Endothelial cell of umbilical vein (primary cell): ENCODE data around the gene RBMS1. TPM values are rescaled to one million over a fixed set of nuclear protein-coding genes. Genes with fewer than 3 reads are reported as not detected.

Experiments
- BruUV-seq: library from RNA; stranded (reverse); fragments of 400-500 nt; replicated peaks from 2 replicates; lab custom pipeline; 2021; lab: Mats Ljungman, UMichigan
- CTCF ChIA-PET: fragments of 300-600, 350-600 bp; sonication (Branson Sonifier 250); formaldehyde crosslinking; loops from one replicate; lab custom pipeline; 2021; ENCODE audit warnings: antibody characterized with exemption, inconsistent platforms; lab: Charles Lee
- POLR2A ChIA-PET: fragments of 300-600, 350-600 bp; sonication (Branson Sonifier 250); formaldehyde crosslinking; loops from one replicate; lab custom pipeline; 2021; ENCODE audit warnings: antibody characterized with exemption, inconsistent platforms; lab: Charles Lee
- DNase-seq: peaks from one replicate; pipeline ENCODE4 v3.0.0-alpha.2; 2011; ENCODE audit warnings: low read depth, low spot score
- FAIRE-seq: peaks from 2 replicates; lab custom pipeline; 2011; peaks lifted over from hg19 to GRCh38; lab: Jason Lieb, UNC
- H2AFZ ChIP-seq: 2 replicates; pipeline ENCODE4 v1.6.0; 2012; ENCODE audit warnings: low read depth, low read length, control low read depth, inconsistent platforms
- H3K27ac ChIP-seq: 2 replicates; pipeline ENCODE4 v1.5.1; 2011; ENCODE audit warnings: low read depth, mild to moderate bottlenecking, control low read depth, low read length, moderate library complexity; ENCODE audit not compliant: insufficient read depth
- H3K27me3 ChIP-seq, 2 experiments: 2 replicates each; pipeline versions ENCODE4 v1.6.0 to v1.6.1; 2011; ENCODE audit warnings: low read length in 2 of 2, mixed read lengths in 1 of 2; ENCODE audit not compliant: control insufficient read depth in 2 of 2, insufficient read depth in 2 of 2
- H3K36me3 ChIP-seq, 2 experiments: 2 replicates in 1 of 2; 3 replicates in 1 of 2; pipeline ENCODE4 v1.5.1; 2011; ENCODE audit warnings: low read length in 2 of 2, mild to moderate bottlenecking in 1 of 2, moderate library complexity in 1 of 2; ENCODE audit not compliant: control insufficient read depth in 2 of 2, insufficient read depth in 2 of 2; ENCODE audit errors: extremely low read depth in 1 of 2
- H3K4me1 ChIP-seq: 3 replicates; pipeline ENCODE4 v1.5.1; 2011; ENCODE audit warnings: mild to moderate bottlenecking, low read length; ENCODE audit not compliant: control insufficient read depth, insufficient read depth; ENCODE audit errors: extremely low read depth
- H3K4me2 ChIP-seq: 2 replicates; pipeline ENCODE4 v1.6.1; 2011; ENCODE audit warnings: low read length, control low read depth, mixed read lengths; ENCODE audit not compliant: insufficient read depth
- H3K4me3 ChIP-seq, 3 experiments: fragments of 200-600 bp in 1 of 3; sonication (generic), shearing (Covaris generic) in 1 of 3; replicated peaks in 1 of 3; 2 replicates each; pipeline ENCODE4 v1.5.1; 2011 to 2016; ENCODE audit warnings: control low read depth in 3 of 3, low read length in 3 of 3, mild to moderate bottlenecking in 2 of 3, inconsistent platforms in 1 of 3, low read depth in 1 of 3, moderate library complexity in 1 of 3; ENCODE audit not compliant: insufficient read depth in 1 of 3
- H3K79me2 ChIP-seq: 2 replicates; pipeline ENCODE4 v1.6.0; 2012; ENCODE audit warnings: low read length, inconsistent platforms; ENCODE audit not compliant: control insufficient read depth, insufficient read depth
- H3K9ac ChIP-seq: replicated peaks from 2 replicates; pipeline ENCODE3; 2011; ENCODE audit warnings: low read length, control low read depth; ENCODE audit not compliant: insufficient read depth; ENCODE audit errors: extremely low read depth
- H3K9me1 ChIP-seq: replicated peaks from 3 replicates; pipeline ENCODE4 v1.6.0; 2011; ENCODE audit warnings: mild to moderate bottlenecking, low read length; ENCODE audit not compliant: control insufficient read depth, insufficient read depth; ENCODE audit errors: extremely low read depth
- H3K9me3 ChIP-seq: replicated peaks from 2 replicates; pipeline ENCODE4 v1.5.1; 2012; ENCODE audit warnings: low read length, inconsistent platforms; ENCODE audit not compliant: control insufficient read depth, insufficient read depth
- H4K20me1 ChIP-seq: replicated peaks from 2 replicates; pipeline ENCODE3; 2011; ENCODE audit warnings: mild to moderate bottlenecking, low read length; ENCODE audit not compliant: control insufficient read depth, insufficient read depth; ENCODE audit errors: extremely low read depth
- CTCF ChIP-seq, 2 donors: IDR thresholded peaks; 1 replicate in 1 of 2; 2 replicates in 1 of 2; pipeline ENCODE4 v1.5.1; 2011; ENCODE audit warnings: low read length in 2 of 2, mild to moderate bottlenecking in 2 of 2, moderate library complexity in 2 of 2, control low read depth in 1 of 2, inconsistent platforms in 1 of 2, low read depth in 1 of 2; ENCODE audit not compliant: insufficient read depth in 1 of 2; ENCODE audit errors: extremely low read depth in 1 of 2
- EZH2 ChIP-seq: IDR thresholded peaks from 2 replicates; pipeline ENCODE4 v1.6.1; 2012; ENCODE audit warnings: borderline replicate concordance, low read depth, mild to moderate bottlenecking, moderate library complexity, low read length, inconsistent platforms; ENCODE audit not compliant: severe bottlenecking
- FOS ChIP-seq: IDR thresholded peaks from 2 replicates; pipeline ENCODE4 v1.6.1; 2011; ENCODE audit warnings: mild to moderate bottlenecking, low read length, moderate library complexity, borderline replicate concordance; ENCODE audit not compliant: insufficient read depth
- GATA2 ChIP-seq: IDR thresholded peaks from 2 replicates; pipeline ENCODE4 v1.7.0; 2011; ENCODE audit warnings: low read depth, mild to moderate bottlenecking, moderate library complexity, mixed read lengths, low read length; ENCODE audit not compliant: insufficient read length, insufficient read depth
- JUN ChIP-seq: IDR thresholded peaks from 2 replicates; pipeline ENCODE4 v1.6.1; 2011; ENCODE audit warnings: borderline replicate concordance, low read depth; ENCODE audit not compliant: insufficient read length, insufficient read depth
- MAX ChIP-seq: IDR thresholded peaks from 2 replicates; pipeline ENCODE4 v1.6.1; 2011; ENCODE audit not compliant: insufficient read depth, insufficient read length
- MYC ChIP-seq: IDR thresholded peaks from one replicate; pipeline ENCODE4 v1.6.1; 2011; ENCODE audit warnings: mild to moderate bottlenecking, low read depth, low read length
- POLR2A ChIP-seq: IDR thresholded peaks from 2 replicates; pipeline ENCODE4 v1.6.1; 2012; ENCODE audit warnings: low read depth, mild to moderate bottlenecking, control low read depth, low read length
- POLR2AphosphoS5 ChIP-seq: IDR thresholded peaks from 2 replicates; pipeline ENCODE4 v1.6.1; 2012; ENCODE audit warnings: low read depth, mild to moderate bottlenecking, control low read depth, low read length, moderate library complexity; ENCODE audit not compliant: insufficient read depth
- dilution Hi-C: fragments of 300-500 bp; cut with MboI; formaldehyde crosslinking; loops from one replicate; pipeline ENCODE4 v1.15.0; 2019; ENCODE audit warnings: low sequenced_read_pairs; ENCODE audit not compliant: extremely low pct_ligation_motif_present
- intact Hi-C: fragments of 100-400 bp; cut with micrococcal nuclease; formaldehyde crosslinking; loops from one replicate; pipeline ENCODE4 v1.10.0; 2022
- polyA plus RNA-seq, 4 experiments: library from polyadenylated mRNA; depleted of rRNA in 3 of 4; stranded (reverse) in 3 of 4; unstranded in 1 of 4; fragments of >200 nt; gene quantifications; 2 replicates each; pipeline versions ENCODE4 v1.2.1 to v1.2.3, GENCODE V29; 2011 to 2012; ENCODE audit warnings: missing spikeins in 1 of 4
- total RNA-seq: library from RNA; stranded (reverse); gene quantifications from 2 replicates; pipeline ENCODE4 v1.2.3, GENCODE V29; 2021

The RBMS1 gene
- total and polyA plus RNA-seq, 2 donors (not counting 3 experiments of a cell fraction or from before 2014, with no cell fraction given), result 60.0 to 93.3 TPM

- Histone ChIP-seq H3K9ac (peak overlapping the region; percentile 71), H3K9me1 (no peaks in the 10 kb centered on the region), H2AFZ (no peak overlapping the region), H3K4me3 (peak overlapping the region in 1 of 3 experiments; percentile 22), H3K4me1 (peaks cover 97% of the 10 kb centered on the region), H3K27ac (peak overlapping the region; percentile 85), H3K79me2 (peaks cover 86% of the 10 kb centered on the region), H3K27me3 (no peaks in the 10 kb centered on the region), H3K9me3 (no peaks in the 10 kb centered on the region), H4K20me1 (no peaks in the 10 kb centered on the region), H3K36me3 (no peaks in the 10 kb centered on the region), H3K4me2 (peak overlapping the region; percentile 87)
- TF ChIP-seq POLR2A (peak; percentile 58), JUN (peak; percentile 13), MYC (no peak), EZH2 (no peak), CTCF (IDR thresholded peaks at IDR 0.05; ENCODE audit: extremely low read depth in 1 of 2, insufficient read depth in 1 of 2, low read depth in 1 of 2, low read length in 2 of 2) (no peak), POLR2AphosphoS5 (peak; percentile 83), GATA2 (peak; percentile 77), FOS (peak; percentile 55), MAX (no peak)
- peak; percentile 66 for DNase-seq
- dilution Hi-C loops, result no loop called here
- CTCF ChIA-PET, result interaction anchor here (0.9 to 3.1 kb wide), 15 partner anchors 9 to 619 kb away, joined by 3 to 24 read pairs (median 4); no protein-coding TSS in a partner anchor
- TSS peak; percentile 13 for BruUV-seq
- FAIRE-seq, result no peak
- intact Hi-C loops, result no loop called here
- POLR2A ChIA-PET, result no interaction called here
Measured at GRCh38 chr2:160375802-160376469, 117.7 kb downstream of the RBMS1 start.
